ENCODE data around the gene GPC4.

Gene GPC4

GRCh38 chrX:133405498-133406185, 9.6 kb downstream of the GPC4 start:
- TF ChIP-seq, protein P1, sequence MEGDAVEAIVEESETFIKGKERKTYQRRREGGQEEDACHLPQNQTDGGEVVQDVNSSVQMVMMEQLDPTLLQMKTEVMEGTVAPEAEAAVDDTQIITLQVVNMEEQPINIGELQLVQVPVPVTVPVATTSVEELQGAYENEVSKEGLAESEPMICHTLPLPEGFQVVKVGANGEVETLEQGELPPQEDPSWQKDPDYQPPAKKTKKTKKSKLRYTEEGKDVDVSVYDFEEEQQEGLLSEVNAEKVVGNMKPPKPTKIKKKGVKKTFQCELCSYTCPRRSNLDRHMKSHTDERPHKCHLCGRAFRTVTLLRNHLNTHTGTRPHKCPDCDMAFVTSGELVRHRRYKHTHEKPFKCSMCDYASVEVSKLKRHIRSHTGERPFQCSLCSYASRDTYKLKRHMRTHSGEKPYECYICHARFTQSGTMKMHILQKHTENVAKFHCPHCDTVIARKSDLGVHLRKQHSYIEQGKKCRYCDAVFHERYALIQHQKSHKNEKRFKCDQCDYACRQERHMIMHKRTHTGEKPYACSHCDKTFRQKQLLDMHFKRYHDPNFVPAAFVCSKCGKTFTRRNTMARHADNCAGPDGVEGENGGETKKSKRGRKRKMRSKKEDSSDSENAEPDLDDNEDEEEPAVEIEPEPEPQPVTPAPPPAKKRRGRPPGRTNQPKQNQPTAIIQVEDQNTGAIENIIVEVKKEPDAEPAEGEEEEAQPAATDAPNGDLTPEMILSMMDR (conservative IDR thresholded peaks at IDR 0.05): no peak

DNA sequence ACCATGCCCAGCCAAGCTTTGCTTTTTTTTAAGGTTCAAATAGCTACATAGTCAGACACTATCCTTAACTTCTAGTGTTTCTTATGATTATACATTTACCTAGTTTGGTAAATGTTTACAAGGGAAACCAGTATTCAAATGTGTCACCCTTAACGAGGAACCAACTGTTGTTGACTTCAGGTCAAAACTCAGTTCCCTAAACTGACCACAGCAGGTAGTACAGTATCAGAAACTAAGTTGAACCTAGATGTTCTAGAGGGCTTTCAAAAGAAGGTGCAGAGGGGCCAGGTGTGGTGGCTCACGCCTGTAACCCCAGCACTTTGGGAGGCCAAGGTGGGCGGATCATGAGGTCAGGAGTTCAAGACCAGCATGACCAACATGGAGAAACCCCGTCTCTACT, 11.3 kb downstream of the GPC4 start:
- TF ChIP-seq, protein P1 (conservative IDR thresholded peaks at IDR 0.05): no peak

More at GRCh38 chrX:133405498-133406185, 9.6 kb downstream of the GPC4 start:
- H3K27ac ChIP-seq: no peak overlapping the region

DNA sequence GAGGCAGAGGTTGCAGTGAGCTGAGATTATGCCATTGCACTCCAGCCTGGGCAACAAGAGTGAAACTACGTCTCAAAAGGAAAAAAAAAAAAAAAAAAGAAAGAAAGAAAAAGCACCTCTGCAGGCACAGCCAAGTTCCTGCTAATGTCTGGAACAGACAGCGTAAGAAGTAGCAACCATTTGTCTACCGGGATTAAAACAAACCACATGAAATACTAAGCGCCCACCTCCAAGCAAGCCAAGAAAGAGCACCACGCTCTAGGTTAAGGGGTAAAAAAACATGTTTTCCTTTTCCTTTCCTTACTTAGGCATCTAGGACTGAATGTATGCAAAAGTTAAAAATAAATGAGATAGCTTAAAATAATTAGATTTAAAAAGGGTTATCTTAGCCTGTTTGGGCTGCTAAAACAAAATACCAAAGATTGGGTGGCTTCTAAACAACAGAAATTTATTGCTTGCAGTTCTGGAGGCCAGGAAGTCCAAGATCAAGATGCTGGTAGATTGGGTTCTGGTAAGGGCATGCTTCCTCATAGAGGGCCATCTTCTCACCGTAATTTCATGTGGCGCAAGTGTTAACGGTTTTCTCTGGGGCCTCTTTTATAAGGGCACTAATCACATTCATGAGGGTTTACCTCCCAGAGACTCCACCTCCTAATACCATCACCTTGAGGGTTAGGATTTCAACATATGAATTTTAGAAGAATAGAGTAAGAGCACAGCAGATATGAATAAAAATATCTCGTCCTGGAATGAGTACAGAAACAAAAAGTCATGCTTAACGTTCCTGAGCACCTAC, 12.3 kb downstream of the GPC4 start:
- TF ChIP-seq, protein P1 (conservative IDR thresholded peaks at IDR 0.05): no peak
- no peak overlapping the region for H3K27ac ChIP-seq

More for the DNA sequence above, 11.3 kb downstream of the GPC4 start:
- H3K27ac ChIP-seq: no peak overlapping the region

DNA sequence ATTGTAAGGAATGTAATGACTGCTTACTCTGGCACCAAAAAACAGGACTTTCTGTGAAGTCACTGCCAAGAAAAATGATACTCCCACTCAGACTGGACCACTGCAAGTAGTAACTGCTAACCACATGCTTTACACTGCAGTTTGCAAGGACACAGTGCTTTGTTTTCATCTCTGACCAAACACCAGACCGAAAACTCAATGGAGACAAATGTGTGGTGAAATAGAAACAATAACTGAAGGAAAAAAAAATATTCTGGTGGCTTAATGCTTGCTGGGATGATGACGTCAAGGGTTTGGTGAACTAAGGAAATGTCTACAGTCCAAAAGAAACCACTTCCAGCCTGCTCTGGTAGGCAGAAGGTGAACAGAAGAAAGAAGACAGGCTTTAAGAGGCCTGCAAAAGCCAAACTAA, 13.2 kb downstream of the GPC4 start:
- TF ChIP-seq, protein P1 (conservative IDR thresholded peaks at IDR 0.05): no peak
- no peak overlapping the region for H3K27ac ChIP-seq

GRCh38 chrX:133401536-133401935, 13.8 kb downstream of the GPC4 start:
- no peak overlapping the region for H3K27ac ChIP-seq
- TF ChIP-seq, protein P1 (conservative IDR thresholded peaks at IDR 0.05): no peak

DNA sequence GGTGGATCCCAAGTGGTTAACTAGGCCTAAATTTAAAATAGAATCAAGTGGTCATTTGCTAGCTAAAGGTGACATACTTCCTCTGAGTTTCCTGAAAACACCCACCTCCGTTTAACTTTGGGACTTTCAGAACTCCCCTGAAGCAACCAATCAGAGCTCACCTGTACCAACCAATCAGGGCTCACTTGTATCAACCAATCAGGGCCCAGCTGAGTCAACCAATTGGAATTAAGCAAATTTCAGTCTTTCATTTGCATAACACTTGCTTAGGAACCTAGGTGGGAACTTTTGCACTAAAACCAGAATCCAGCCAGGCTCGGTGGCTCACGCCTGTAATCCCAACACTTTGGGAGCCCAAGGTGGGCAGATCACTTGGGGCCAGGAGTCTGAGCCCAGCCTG, 15.9 kb downstream of the GPC4 start:
- TF ChIP-seq, protein P1 (conservative IDR thresholded peaks at IDR 0.05): no peak
- H3K27ac ChIP-seq: no peak overlapping the region

DNA sequence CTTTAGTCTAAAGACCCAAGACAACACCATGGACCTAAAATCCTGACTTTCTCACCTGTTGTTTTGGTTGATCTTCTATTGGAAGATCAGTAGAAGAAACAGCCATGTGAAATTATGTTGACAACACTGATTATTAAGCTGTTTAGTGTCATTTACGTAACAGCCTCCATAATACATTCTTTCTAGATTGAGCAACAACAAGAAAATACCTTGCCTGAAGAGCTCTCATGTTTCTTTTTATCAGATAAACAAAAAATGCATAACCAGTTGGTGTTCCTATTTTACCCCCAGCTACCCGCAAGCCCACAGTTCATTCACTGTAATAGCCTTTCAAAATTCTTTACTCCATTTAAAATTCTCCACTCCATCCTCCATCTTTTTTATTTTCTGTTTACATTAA, 20.5 kb downstream of the GPC4 start:
- H3K27ac ChIP-seq: no peak overlapping the region
- TF ChIP-seq, protein P1 (conservative IDR thresholded peaks at IDR 0.05): no peak
